DMS 273 (cell line): Measurements from ENCODE around the gene CYB561D2.

Experiments used
- DNase-seq: peaks from one replicate; lab custom pipeline; 2025; ENCODE audit not compliant: unreplicated experiment; lab: John Stamatoyannopoulos, UW

CYB561D2 gene

DNA sequence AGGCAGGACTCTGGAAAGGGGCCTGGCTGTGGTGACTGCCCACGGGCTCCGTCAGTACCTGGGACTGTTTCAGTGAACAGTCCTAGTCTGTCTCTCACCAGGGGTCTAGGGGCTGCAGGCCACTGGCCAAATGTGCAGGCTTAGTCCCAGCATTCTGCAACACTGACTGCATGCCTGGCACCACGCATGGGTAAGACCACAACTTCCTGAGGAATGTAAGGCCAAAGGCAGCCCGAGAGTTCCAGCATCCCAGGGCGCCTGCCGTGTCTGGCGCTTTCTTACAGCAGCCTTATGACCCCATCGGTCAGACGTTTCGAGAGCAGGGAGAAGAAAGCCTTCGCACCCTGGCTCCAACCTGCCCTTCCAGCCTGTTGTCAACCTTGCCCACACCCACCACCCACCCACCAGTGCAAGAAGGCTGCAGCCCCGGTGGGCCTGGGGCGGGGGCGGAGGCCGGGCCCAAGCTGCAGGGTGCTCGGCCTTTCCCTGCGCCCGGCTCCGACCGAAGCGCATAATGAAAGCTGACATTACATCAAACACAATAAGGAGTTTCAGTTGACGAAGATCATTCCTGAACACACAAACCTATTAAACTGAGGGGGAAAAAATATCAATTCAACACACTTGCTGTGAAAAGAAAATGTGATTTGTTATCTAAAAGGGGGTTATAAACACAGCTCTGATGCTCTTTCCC lies 38.2 kb downstream of the CYB561D2 start:
- DNase-seq, result no peak

DNA sequence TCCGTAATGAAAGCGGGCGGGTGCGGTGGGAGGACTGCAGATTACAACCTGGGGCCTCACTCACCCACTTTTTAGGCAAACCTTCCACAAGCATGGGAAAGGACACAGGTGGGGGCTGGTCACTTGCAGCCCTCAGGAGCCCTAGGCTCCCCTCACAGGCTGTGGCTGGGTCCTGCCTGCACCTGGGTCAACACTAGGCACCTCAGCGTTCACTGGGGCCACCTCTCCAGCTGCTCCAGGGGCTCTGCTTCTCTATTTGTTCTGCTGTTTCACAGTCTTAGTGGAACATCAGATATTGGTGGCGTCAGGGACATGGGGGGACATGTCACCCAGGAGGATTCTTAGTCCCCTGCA lies 38.7 kb downstream of the CYB561D2 start:
- no peak for DNase-seq

DNA sequence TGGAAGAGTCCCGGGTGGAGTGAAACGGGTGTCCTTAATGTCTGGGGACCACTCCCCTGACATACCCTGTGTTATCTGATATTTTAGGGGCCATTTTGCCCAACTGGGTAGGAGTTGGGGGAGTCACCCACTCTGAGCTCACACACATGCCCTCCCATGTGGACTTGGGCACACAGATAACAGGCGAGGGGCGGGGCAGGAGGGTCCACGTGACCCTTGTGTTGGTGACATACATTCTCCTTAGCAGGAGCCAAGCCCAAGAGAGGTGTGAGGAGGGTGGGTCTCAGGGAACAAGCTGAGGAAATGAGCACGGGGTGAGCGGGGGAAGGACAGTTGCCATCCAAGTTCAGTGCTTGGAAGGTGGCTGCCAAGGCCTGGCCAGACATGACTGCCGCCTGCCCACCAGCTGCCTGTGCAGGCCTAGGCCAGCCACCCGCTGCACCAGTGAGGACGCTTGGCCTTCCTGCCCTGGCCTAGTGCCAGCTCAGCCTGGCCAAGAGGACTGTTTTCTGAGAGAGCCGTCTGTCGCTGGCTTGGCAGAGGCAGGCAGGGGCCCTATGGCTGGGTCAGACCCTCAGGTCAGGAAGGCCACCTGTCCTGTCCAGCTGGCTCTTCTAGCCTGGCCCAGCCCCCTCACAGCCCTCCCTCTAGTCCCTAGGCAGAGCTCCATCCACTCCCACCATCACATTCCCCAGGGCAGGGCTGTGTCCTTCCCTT lies 40.0 kb downstream of the CYB561D2 start:
- peak; percentile 90 for DNase-seq

DNA sequence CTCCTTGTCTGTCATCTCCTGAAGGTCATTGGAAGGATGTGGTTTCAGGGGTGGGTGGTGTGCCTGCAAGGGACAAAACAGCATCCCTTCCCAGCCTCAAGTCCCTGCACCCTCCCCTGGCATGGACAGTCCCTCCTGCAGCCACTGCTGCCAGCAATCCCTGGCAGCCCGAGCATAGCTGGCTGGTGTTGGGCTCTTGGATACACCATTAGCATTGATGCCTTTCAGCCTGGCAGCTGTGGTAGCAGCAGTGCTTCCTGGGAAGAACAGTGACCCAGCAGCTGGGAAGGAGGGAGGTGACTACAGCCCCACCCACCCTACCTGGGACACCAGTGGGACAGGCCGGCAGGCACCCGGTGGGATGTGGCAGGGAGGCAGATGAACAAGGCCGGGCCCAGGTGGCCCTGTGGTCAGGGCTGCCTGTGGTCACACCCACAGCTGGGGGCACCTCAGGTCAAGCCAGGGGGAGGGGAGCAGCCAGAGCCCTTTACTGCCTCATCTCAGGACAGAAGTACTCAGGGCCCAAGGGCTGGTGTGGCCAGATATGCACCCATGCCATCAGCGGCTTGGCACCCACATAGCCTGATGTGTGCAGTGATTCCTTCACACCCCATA lies 41.5 kb downstream of the CYB561D2 start:
- DNase-seq, result peak; percentile 51

DNA sequence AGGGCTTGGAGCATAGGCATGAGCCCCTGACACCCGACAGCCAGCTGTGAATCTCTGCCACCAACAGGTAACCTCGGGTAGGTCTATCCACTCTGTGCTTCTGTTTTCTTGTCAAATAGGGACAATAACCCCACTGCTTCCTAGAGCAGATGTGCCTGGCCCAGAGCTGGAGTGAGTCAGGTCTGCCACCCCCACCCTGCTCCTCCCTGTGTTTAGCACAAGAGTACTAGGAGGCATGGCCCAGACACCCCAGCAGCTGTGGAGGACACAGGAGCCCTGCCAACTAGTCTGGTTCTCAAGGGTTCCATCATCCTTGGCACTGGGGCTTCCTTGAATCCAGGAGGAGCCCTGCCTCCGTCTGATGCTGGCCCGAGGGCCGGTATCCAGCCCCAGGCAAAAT lies 42.4 kb downstream of the CYB561D2 start:
- DNase-seq, result peak; percentile 40

DNA sequence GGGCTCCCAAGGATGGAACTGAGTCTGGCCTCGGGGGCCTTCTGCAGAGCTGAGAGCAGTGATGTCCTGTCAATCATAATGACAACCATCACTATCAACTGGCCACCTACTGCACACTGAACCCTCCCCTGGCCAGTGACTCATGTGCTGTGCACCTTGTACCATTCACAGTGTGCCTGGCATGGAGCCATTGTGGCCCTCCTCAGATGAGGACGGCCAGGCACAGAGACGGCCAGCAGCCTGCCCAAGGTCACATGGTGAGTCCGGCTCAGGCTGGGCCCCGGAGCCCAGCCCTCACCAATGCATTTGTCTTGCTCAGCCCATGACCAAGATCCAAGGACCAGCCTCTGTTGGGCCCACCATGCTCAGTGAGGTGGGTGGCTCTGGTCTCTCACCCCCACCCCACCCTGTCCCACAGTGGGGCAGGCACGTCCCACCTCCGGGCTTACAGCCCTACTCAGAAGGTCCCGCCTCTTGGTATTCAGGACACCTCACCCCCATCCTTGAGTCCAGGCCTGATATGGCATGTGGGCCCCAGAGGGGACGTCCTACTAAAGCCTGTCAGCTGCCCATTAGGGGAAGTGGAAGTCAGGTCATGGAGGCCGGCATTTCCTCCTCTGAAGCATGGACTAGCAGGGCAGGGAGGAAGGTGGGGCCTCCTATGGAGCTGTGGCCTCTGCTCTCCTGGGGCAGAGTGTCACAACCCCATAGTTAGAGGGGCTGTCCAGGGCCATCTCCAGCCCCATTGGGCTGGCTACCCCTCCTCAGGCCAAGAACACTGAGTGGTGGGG lies 44.6 kb downstream of the CYB561D2 start:
- no peak for DNase-seq

DNA sequence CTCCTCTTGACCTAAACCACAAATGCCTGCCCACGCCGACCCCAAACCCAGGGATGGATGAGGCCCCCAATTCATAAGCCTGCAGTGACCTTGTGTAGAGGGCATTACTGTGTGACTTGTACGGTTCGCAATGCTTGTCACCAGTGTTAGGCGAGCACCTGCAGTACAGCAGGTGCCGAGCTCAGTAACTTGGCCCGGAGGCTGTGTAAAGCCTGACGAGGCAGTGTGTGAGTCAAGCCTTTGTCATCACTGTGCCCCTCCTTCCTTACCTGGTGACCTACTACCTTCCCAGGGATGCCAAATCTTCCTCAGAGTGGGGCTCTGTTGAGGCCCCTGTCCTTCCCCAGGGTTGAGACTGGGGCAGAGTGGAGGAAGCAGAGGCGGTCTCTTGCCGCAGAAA lies 45.8 kb downstream of the CYB561D2 start:
- DNase-seq, result no peak

DNA sequence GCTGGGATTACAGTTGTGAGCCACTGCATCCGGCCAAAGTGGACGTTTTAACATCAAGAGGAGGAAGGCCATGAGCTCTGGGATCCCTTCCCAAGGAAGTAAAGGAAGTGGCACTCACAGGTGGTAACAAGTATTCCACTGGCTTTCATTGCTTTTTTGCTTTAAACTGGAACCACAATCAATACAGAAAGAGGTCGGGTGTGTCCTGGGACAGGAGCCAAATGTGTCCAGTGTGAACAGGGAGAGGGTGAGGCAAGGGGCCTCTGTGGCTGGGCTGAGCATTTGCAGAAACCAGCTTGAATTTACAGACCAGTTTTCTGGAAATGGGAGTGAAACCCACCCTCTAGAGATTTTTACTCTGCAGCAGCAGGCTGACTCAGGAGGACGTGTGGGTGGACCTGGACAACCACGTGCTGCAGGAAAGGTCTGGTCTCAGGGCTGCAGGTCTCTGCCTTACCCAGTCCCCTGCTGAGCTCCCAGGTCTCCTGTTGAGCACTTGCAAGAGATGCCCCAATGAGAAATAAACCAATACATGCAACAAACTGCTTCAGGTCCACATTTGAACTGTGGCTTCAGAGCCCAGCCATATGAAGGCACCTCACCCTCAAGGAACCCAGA lies 51.4 kb downstream of the CYB561D2 start:
- DNase-seq, result no peak
